MM.1S (cell line): ENCODE measurements around the gene DGLUCY.
"Not testable (repeated sequence)": the region's sequence is repeated elsewhere in the genome, so short reads cannot be mapped to it uniquely, and the experiment has no call there.

Experiments used
- DNase-seq: peaks from one replicate; pipeline ENCODE4 v3.0.0-alpha.2; 2015
- H2AFZ ChIP-seq: fragments of 300-600 bp; sonication (generic); 2 replicates; pipeline ENCODE4 v1.6.0; 2016; ENCODE audit warnings: antibody characterized with exemption, low read length
- H3F3A ChIP-seq: fragments of 300-600 bp; sonication (generic); 2 replicates; pipeline ENCODE4 v1.6.1; 2016; ENCODE audit warnings: mild to moderate bottlenecking, antibody characterized with exemption, low read length, moderate library complexity, mixed read lengths; ENCODE audit not compliant: insufficient read depth
- H3K27ac ChIP-seq: fragments of 300-600 bp; sonication (generic); 2 replicates; pipeline ENCODE4 v1.5.1; 2016; ENCODE audit warnings: mild to moderate bottlenecking, low read length
- H3K27me3 ChIP-seq: fragments of 300-600 bp; sonication (generic); replicated peaks from 2 replicates; pipeline ENCODE4 v1.6.0; 2016; ENCODE audit warnings: low read length; ENCODE audit not compliant: insufficient read depth
- H3K36me3 ChIP-seq: fragments of 300-600 bp; sonication (generic); replicated peaks from 2 replicates; pipeline ENCODE4 v1.6.1; 2016; ENCODE audit warnings: mild to moderate bottlenecking, low read length, mixed read lengths; ENCODE audit not compliant: insufficient read depth
- H3K4me1 ChIP-seq: fragments of 300-600 bp; sonication (generic); 2 replicates; pipeline ENCODE4 v1.6.1; 2016; ENCODE audit warnings: low read length, mixed read lengths
- H3K4me2 ChIP-seq: fragments of 300-600 bp; sonication (generic); 2 replicates; pipeline ENCODE4 v1.6.0; 2016; ENCODE audit warnings: low read depth, low read length
- H3K4me3 ChIP-seq: fragments of 300-600 bp; sonication (generic); 2 replicates; pipeline ENCODE4 v1.5.1; 2016; ENCODE audit warnings: low read length, mixed read lengths
- H3K79me2 ChIP-seq: fragments of 300-600 bp; sonication (generic); 2 replicates; pipeline ENCODE4 v1.6.1; 2016; ENCODE audit warnings: mixed run types, low read length, mixed read lengths
- H3K9ac ChIP-seq: fragments of 300-600 bp; sonication (generic); 2 replicates; pipeline ENCODE4 v1.6.1; 2016; ENCODE audit warnings: low read length, mixed read lengths
- H3K9me2 ChIP-seq: fragments of 300-600 bp; sonication (generic); replicated peaks from 2 replicates; pipeline ENCODE4 v1.6.1; 2016; ENCODE audit warnings: mild to moderate bottlenecking, low read length, mixed read lengths; ENCODE audit not compliant: insufficient read depth
- H3K9me3 ChIP-seq: fragments of 300-600 bp; sonication (generic); replicated peaks from 2 replicates; pipeline ENCODE4 v1.6.1; 2016; ENCODE audit warnings: mild to moderate bottlenecking, low read length, mixed read lengths; ENCODE audit not compliant: insufficient read depth
- H4K20me1 ChIP-seq: fragments of 300-600 bp; sonication (generic); 2 replicates; pipeline ENCODE4 v1.6.1; 2016; ENCODE audit warnings: mild to moderate bottlenecking, low read length, moderate library complexity, mixed read lengths; ENCODE audit not compliant: insufficient read depth
- EZH2 ChIP-seq: fragments of 300-600 bp; sonication (generic); optimal IDR thresholded peaks from 2 replicates; pipeline ENCODE3; 2017; ENCODE audit warnings: low read depth, mild to moderate bottlenecking, antibody characterized with exemption, low read length, mixed read lengths
- EZH2phosphoT487 ChIP-seq: fragments of 300-600 bp; sonication (generic); IDR thresholded peaks from 2 replicates; pipeline ENCODE4 v1.6.1; 2018; ENCODE audit warnings: antibody characterized with exemption, low read length
- TF ChIP-seq, protein P1 (sequence below): fragments of 300-600 bp; sonication (generic); IDR thresholded peaks from 2 replicates; pipeline ENCODE4 v1.5.1; 2016; ENCODE audit warnings: antibody characterized with exemption, low read length, mixed read lengths

Gene DGLUCY

DNA sequence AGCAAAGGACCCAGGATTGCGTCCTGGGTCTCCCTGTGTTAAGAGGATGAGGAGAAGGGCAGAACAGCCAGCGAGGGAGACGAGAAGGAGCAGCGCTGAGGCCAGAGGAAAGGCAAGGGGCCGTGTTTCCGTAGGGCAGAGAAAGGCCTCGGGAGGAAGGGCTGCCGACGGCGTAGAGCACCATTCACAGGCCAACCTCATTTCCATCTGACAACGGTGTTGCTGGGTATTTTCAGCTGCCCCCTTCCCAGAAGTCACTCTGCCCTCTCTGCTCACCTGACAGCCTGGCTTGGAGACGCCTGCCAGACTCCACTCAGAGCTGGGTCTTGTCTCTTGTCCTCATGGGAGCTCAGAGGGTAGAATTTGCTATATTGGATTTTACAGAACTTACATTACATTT is 79.2 kb downstream of the DGLUCY start:
- no peak overlapping the region for H3K9ac ChIP-seq
- TF ChIP-seq EZH2 (no peak), EZH2phosphoT487 (no peak)
- TF ChIP-seq, protein P1, sequence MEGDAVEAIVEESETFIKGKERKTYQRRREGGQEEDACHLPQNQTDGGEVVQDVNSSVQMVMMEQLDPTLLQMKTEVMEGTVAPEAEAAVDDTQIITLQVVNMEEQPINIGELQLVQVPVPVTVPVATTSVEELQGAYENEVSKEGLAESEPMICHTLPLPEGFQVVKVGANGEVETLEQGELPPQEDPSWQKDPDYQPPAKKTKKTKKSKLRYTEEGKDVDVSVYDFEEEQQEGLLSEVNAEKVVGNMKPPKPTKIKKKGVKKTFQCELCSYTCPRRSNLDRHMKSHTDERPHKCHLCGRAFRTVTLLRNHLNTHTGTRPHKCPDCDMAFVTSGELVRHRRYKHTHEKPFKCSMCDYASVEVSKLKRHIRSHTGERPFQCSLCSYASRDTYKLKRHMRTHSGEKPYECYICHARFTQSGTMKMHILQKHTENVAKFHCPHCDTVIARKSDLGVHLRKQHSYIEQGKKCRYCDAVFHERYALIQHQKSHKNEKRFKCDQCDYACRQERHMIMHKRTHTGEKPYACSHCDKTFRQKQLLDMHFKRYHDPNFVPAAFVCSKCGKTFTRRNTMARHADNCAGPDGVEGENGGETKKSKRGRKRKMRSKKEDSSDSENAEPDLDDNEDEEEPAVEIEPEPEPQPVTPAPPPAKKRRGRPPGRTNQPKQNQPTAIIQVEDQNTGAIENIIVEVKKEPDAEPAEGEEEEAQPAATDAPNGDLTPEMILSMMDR: no peak
- no peaks in the 10 kb centered on the region for H3K9me2 ChIP-seq
- no peaks in the 10 kb centered on the region for H3K79me2 ChIP-seq
- H3K4me1 ChIP-seq: no peaks in the 10 kb centered on the region
- no peak overlapping the region for H3K27ac ChIP-seq
- H3K4me3 ChIP-seq: no peak overlapping the region
- no peaks in the 10 kb centered on the region for H3K27me3 ChIP-seq
- H3K4me2 ChIP-seq: no peak overlapping the region
- H3K36me3 ChIP-seq: no peaks in the 10 kb centered on the region
- H2AFZ ChIP-seq: no peak overlapping the region
- H3K9me3 ChIP-seq: no peaks in the 10 kb centered on the region
- H4K20me1 ChIP-seq: no peaks in the 10 kb centered on the region
- no peaks in the 10 kb centered on the region for H3F3A ChIP-seq
- DNase-seq: no peak

DNA sequence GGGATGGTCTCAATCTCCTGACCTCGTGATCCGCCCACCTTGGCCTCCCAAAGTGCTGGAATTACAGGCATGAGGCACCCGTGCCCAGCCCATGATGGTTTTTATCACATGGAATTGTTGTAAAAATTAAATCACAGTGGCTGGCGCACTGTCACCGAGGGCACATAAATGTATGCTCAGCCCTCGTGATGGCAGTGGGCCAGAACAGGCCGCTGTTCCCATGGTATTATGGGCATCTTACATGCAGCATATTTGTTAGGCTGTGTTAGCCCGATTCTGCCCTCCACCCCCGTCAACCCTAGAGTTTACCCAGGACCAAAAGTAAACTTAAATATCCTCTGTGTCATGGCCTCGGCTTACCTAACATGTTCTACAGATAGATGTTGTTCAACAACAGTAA is 82.0 kb downstream of the DGLUCY start:
- 0 out of 2 replicates have a peak, but pooled peaks cover 2% of the 10 kb centered on the region for H3K36me3 ChIP-seq
- H3K4me2 ChIP-seq: no peak overlapping the region

DNA sequence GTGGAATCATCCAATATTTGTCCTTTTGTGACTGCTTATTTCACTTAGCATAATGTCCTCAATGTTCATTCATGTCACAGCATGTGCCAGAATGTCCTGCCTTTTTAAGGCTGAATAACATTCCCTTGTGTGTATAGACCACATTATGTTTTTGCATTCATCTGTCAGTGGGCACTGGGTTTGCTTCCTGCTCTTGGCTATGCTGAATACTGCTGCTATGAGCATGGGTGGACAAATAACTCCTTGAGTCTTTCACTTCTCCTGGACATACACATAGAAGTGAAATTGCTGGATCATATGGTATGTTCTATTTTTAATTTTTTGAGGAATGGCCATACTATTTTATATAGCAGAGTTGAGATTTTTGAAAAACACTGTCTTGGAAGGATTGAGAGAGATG is 83.8 kb downstream of the DGLUCY start:
- Histone ChIP-seq H3F3A (no peaks in the 10 kb centered on the region), H3K79me2 (no peaks in the 10 kb centered on the region), H3K4me2 (no peak overlapping the region), H3K4me1 (no peaks in the 10 kb centered on the region), H3K9ac (no peak overlapping the region), H3K4me3 (no peak overlapping the region), H3K27me3 (no peaks in the 10 kb centered on the region), H4K20me1 (no peaks in the 10 kb centered on the region), H3K9me3 (no peaks in the 10 kb centered on the region), H3K9me2 (no peaks in the 10 kb centered on the region), H3K36me3 (0 out of 2 replicates have a peak, but pooled peaks cover 2% of the 10 kb centered on the region), H3K27ac (no peak overlapping the region), H2AFZ (no peak overlapping the region)
- DNase-seq: no peak
- TF ChIP-seq, protein P1: no peak
- TF ChIP-seq EZH2: no peak
- no peak for TF ChIP-seq EZH2phosphoT487

More for the DNA sequence above, 82.0 kb downstream of the DGLUCY start:
- H4K20me1 ChIP-seq: no peaks in the 10 kb centered on the region
- no peak overlapping the region for H3K4me3 ChIP-seq
- no peaks in the 10 kb centered on the region for H3K79me2 ChIP-seq
- no peaks in the 10 kb centered on the region for H3K9me2 ChIP-seq
- no peaks in the 10 kb centered on the region for H3K4me1 ChIP-seq
- no peak overlapping the region for H3K9ac ChIP-seq
- no peaks in the 10 kb centered on the region for H3K27me3 ChIP-seq
- no peak overlapping the region for H2AFZ ChIP-seq
- TF ChIP-seq EZH2 (no peak), EZH2phosphoT487 (no peak)
- TF ChIP-seq, protein P1: no peak
- H3K27ac ChIP-seq: no peak overlapping the region
- DNase-seq: no peak
- H3F3A ChIP-seq: no peaks in the 10 kb centered on the region
- no peaks in the 10 kb centered on the region for H3K9me3 ChIP-seq

DNA sequence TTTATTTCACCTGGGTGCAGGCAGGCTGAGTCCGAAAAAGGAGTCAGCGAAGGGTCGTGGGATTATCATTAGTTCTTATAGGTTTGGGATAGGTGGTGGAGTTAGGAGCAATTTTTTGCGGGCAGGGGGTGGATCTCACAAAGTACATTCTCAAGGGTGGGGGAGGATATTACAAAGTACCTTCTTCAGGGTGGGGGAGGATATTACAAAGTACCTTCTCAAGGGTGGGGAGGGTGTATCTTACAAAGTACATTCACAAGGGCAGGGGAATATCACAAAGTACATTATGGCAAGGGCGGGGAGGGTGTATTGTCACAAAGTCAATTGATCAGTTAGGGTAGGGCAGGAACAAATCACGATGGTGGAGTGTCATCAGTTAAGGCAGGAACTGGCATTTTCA is 86.9 kb downstream of the DGLUCY start:
- not testable (repeated sequence) for H3K27ac ChIP-seq, H3K9me2 ChIP-seq, H2AFZ ChIP-seq, H3K4me3 ChIP-seq, H3K4me1 ChIP-seq, H3K79me2 ChIP-seq, H3F3A ChIP-seq, H3K9ac ChIP-seq, H3K27me3 ChIP-seq, H3K4me2 ChIP-seq, DNase-seq, H3K36me3 ChIP-seq, H4K20me1 ChIP-seq, H3K9me3 ChIP-seq
